Trophoblast cell (in vitro differentiated cells and primary cell): ENCODE data around the gene ASIC3.

ENCODE experiments used
- DNase-seq, 2 donors: peaks; one replicate each; pipeline ENCODE4 v3.0.0-alpha.2; 2016
- H2AFZ ChIP-seq: 2 replicates; pipeline ENCODE4 v1.6.1; 2013; ENCODE audit warnings: low read length, moderate library complexity, mild to moderate bottlenecking; ENCODE audit not compliant: insufficient read depth, poor library complexity
- H2AK5ac ChIP-seq: 2 replicates; pipeline ENCODE4 v1.6.1; 2013; ENCODE audit warnings: mild to moderate bottlenecking, low read length
- H2BK120ac ChIP-seq: 2 replicates; pipeline ENCODE4 v1.6.1; 2013; ENCODE audit warnings: low read length, mild to moderate bottlenecking, moderate library complexity; ENCODE audit not compliant: insufficient read depth, poor library complexity
- H2BK12ac ChIP-seq: 2 replicates; pipeline ENCODE4 v1.6.1; 2013; ENCODE audit warnings: mild to moderate bottlenecking, low read length, moderate library complexity
- H2BK5ac ChIP-seq: 2 replicates; pipeline ENCODE4 v1.6.1; 2013; ENCODE audit warnings: low read length, low read depth, moderate library complexity, mild to moderate bottlenecking; ENCODE audit not compliant: poor library complexity
- H3K14ac ChIP-seq: 2 replicates; pipeline ENCODE4 v1.6.1; 2013; ENCODE audit warnings: mild to moderate bottlenecking, low read length
- H3K18ac ChIP-seq: 2 replicates; pipeline ENCODE4 v1.6.1; 2013; ENCODE audit warnings: mild to moderate bottlenecking, low read length
- H3K23ac ChIP-seq: 2 replicates; pipeline ENCODE4 v1.6.1; 2013; ENCODE audit warnings: low read length
- H3K27ac ChIP-seq: 2 replicates; pipeline ENCODE4 v1.5.1; 2013; ENCODE audit warnings: low read depth, mild to moderate bottlenecking, inconsistent platforms, low read length, moderate library complexity
- H3K27me3 ChIP-seq: 2 replicates; pipeline ENCODE4 v1.6.1; 2013; ENCODE audit warnings: inconsistent platforms, mild to moderate bottlenecking, low read length, moderate library complexity; ENCODE audit not compliant: insufficient read depth
- H3K36me3 ChIP-seq, 2 experiments: 1 replicate in 1 of 2; 2 replicates in 1 of 2; pipeline ENCODE4 v1.6.1; 2013; ENCODE audit warnings: low read length in 2 of 2, mild to moderate bottlenecking in 2 of 2, moderate library complexity in 1 of 2; ENCODE audit not compliant: insufficient read depth in 2 of 2, control insufficient read depth in 1 of 2
- H3K4ac ChIP-seq: 2 replicates; pipeline ENCODE4 v1.6.1; 2013; ENCODE audit warnings: low read depth, mild to moderate bottlenecking, low read length, moderate library complexity
- H3K4me1 ChIP-seq, 2 experiments: 1 replicate in 1 of 2; 2 replicates in 1 of 2; pipeline ENCODE4 v1.6.1; 2013; ENCODE audit warnings: low read length in 2 of 2, mild to moderate bottlenecking in 2 of 2, moderate library complexity in 1 of 2; ENCODE audit not compliant: insufficient read depth in 2 of 2, control insufficient read depth in 1 of 2
- H3K4me2 ChIP-seq: 2 replicates; pipeline ENCODE4 v1.6.1; 2013; ENCODE audit warnings: inconsistent platforms, mild to moderate bottlenecking, low read length, moderate library complexity
- H3K4me3 ChIP-seq: 2 replicates; pipeline ENCODE4 v1.5.1; 2013; ENCODE audit warnings: mild to moderate bottlenecking, low read depth, low read length, inconsistent platforms
- H3K79me1 ChIP-seq: one replicate; pipeline ENCODE4 v1.6.1; 2013; ENCODE audit warnings: low read length
- H3K79me2 ChIP-seq: 2 replicates; pipeline ENCODE4 v1.6.1; 2013; ENCODE audit warnings: low read length, mild to moderate bottlenecking; ENCODE audit not compliant: control insufficient read depth, insufficient read depth, poor library complexity
- H3K9ac ChIP-seq: 2 replicates; pipeline ENCODE4 v1.6.1; 2013; ENCODE audit warnings: mild to moderate bottlenecking, low read length
- H3K9me3 ChIP-seq: 2 replicates; pipeline ENCODE4 v1.6.1; 2013; ENCODE audit warnings: low read depth, mild to moderate bottlenecking, control low read depth, inconsistent platforms, low read length; ENCODE audit not compliant: insufficient read depth
- H4K12ac ChIP-seq: 2 replicates; pipeline ENCODE4 v1.6.1; 2013; ENCODE audit warnings: low read depth, mild to moderate bottlenecking, low read length, moderate library complexity
- H4K8ac ChIP-seq: 2 replicates; pipeline ENCODE4 v1.6.1; 2013; ENCODE audit warnings: low read depth, mild to moderate bottlenecking, low read length, moderate library complexity
- H4K91ac ChIP-seq: one replicate; pipeline ENCODE4 v1.6.1; 2013; ENCODE audit warnings: low read depth, mild to moderate bottlenecking, low read length, moderate library complexity
- WGBS: extraction: QIAGEN DNeasy Blood & Tissue Kit; methylation state at CpG from one replicate; pipeline ENCODE4 v1.1.7; 2013; ENCODE audit warnings: missing lambda C conversion rate; ENCODE audit not compliant: insufficient read length, insufficient coverage; ENCODE audit errors: extremely low coverage; 5-methylcytosine and 5-hydroxymethylcytosine counted together

ASIC3 gene

GRCh38 chr7:151062399-151063211 is 14.3 kb downstream of the ASIC3 start:
- H3K9me3 ChIP-seq: no peaks in the 10 kb centered on the region
- H3K4me1 ChIP-seq: peaks cover 42 to 44% of the 10 kb centered on the region in 2 experiments
- H3K36me3 ChIP-seq: peaks cover 38% of the 10 kb centered on the region in 2 experiments
- H4K91ac ChIP-seq: peak overlapping the region; percentile 81
- H3K4me2 ChIP-seq: peak overlapping the region; percentile 57
- peak overlapping the region; percentile 53 for H3K18ac ChIP-seq
- peaks cover 43% of the 10 kb centered on the region for H3K79me1 ChIP-seq
- peak overlapping the region; percentile 33 for H4K8ac ChIP-seq
- peak overlapping the region; percentile 7 for H3K4ac ChIP-seq
- H3K23ac ChIP-seq: no peak overlapping the region
- peak overlapping the region; percentile 11 for H2BK5ac ChIP-seq
- WGBS: no CpG with 5 or more reads among the region's 43 CpGs
- peak overlapping the region; percentile 73 for H2BK120ac ChIP-seq
- DNase-seq: peak; percentile 88 to 94
- H2BK12ac ChIP-seq: no peak overlapping the region
- H3K4me3 ChIP-seq: peak overlapping the region; percentile 5
- peak overlapping the region; percentile 69 for H3K14ac ChIP-seq
- no peak overlapping the region for H2AFZ ChIP-seq
- peak overlapping the region; percentile 10 for H4K12ac ChIP-seq
- peak overlapping the region; percentile 84 for H3K27ac ChIP-seq
- no peak overlapping the region for H3K9ac ChIP-seq
- no peaks in the 10 kb centered on the region for H3K27me3 ChIP-seq
- peak overlapping the region; percentile 67 for H2AK5ac ChIP-seq
- H3K79me2 ChIP-seq: peaks cover 23% of the 10 kb centered on the region

DNA sequence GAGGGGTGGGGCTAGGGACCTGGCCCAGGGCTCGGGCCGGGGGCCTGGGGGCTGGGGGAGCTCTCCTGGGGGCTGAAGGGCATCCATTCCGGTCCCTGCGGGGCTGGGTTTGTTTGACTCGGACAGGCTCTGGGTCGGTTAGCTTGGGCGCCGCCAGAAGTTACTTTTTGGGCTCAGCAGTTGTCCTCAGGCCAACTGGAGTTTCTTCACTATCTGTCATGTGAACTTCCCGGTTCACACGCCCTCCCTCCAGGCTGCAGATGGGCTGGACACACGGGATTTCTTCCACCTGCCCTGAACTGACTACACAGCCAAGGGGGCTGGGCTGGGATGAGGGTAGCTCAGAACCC is 14.9 kb downstream of the ASIC3 start:
- Histone ChIP-seq H2BK120ac (no peak overlapping the region), H4K91ac (peak overlapping the region; percentile 32), H3K9me3 (no peaks in the 10 kb centered on the region), H3K14ac (peak overlapping the region; percentile 32), H2AFZ (no peak overlapping the region), H3K4ac (no peak overlapping the region), H3K4me2 (peak overlapping the region; percentile 51), H2BK12ac (no peak overlapping the region), H3K9ac (no peak overlapping the region), H3K27me3 (no peaks in the 10 kb centered on the region), H2AK5ac (no peak overlapping the region), H3K4me3 (no peak overlapping the region), H4K12ac (no peak overlapping the region), H4K8ac (peak overlapping the region; percentile 9), H3K4me1 (peaks cover 46 to 49% of the 10 kb centered on the region in 2 experiments), H3K18ac (no peak overlapping the region), H3K79me1 (peaks cover 42% of the 10 kb centered on the region), H3K27ac (peak overlapping the region; percentile 65), H2BK5ac (peak overlapping the region; percentile 36), H3K36me3 (peaks cover 42 to 43% of the 10 kb centered on the region in 2 experiments), H3K79me2 (peaks cover 23% of the 10 kb centered on the region), H3K23ac (no peak overlapping the region)
- no CpG with 5 or more reads among the region's 11 CpGs for WGBS
- peak; percentile 88 to 92 for DNase-seq

GRCh38 chr7:151064454-151064853 is 16.1 kb downstream of the ASIC3 start:
- H2BK120ac ChIP-seq: no peak overlapping the region
- H3K9ac ChIP-seq: no peak overlapping the region
- H2BK5ac ChIP-seq: no peak overlapping the region
- H3K4me3 ChIP-seq: no peak overlapping the region
- no peak overlapping the region for H4K12ac ChIP-seq
- peak overlapping the region; percentile 34 for H3K4ac ChIP-seq
- H3K27ac ChIP-seq: peak overlapping the region; percentile 8
- H4K91ac ChIP-seq: no peak overlapping the region
- H3K4me1 ChIP-seq: peaks cover 36 to 42% of the 10 kb centered on the region in 2 experiments
- no peak overlapping the region for H2BK12ac ChIP-seq
- peak overlapping the region; percentile 69 for H3K18ac ChIP-seq
- H3K4me2 ChIP-seq: no peak overlapping the region
- peaks cover 18% of the 10 kb centered on the region for H3K79me2 ChIP-seq
- H3K9me3 ChIP-seq: no peaks in the 10 kb centered on the region
- no peak overlapping the region for H3K14ac ChIP-seq
- no peak overlapping the region for H3K23ac ChIP-seq
- no peak overlapping the region for H4K8ac ChIP-seq
- H2AK5ac ChIP-seq: no peak overlapping the region
- H3K36me3 ChIP-seq: peaks cover 52% of the 10 kb centered on the region in 2 experiments
- H3K27me3 ChIP-seq: no peaks in the 10 kb centered on the region
- no peak overlapping the region for H2AFZ ChIP-seq
- DNase-seq: no peak
- WGBS: no CpG with 5 or more reads among the region's 18 CpGs
- peaks cover 33% of the 10 kb centered on the region for H3K79me1 ChIP-seq

DNA sequence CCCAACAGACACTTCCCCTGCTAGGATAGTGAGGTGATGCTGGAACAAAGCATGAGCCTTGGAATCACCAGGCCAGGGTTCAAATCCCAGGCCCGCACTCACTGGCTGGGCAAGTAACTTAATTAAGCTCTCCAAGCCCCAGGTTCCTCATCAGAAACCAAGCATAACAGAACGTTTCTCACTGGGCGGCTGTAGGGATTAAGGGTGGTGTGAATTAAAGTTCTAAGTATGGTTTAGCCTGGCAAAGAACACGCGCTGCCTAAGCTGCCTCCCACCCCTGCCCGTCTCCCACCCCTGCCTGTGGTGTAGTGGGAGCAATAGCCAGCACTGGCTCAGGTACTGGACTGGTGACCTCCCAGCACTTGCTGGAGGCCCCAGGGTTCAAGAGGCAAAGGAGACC is 16.7 kb downstream of the ASIC3 start:
- Histone ChIP-seq H3K27ac (no peak overlapping the region), H3K14ac (no peak overlapping the region), H2BK5ac (no peak overlapping the region), H3K27me3 (no peaks in the 10 kb centered on the region), H3K23ac (no peak overlapping the region), H3K4me3 (no peak overlapping the region), H3K36me3 (peaks cover 57% of the 10 kb centered on the region in 2 experiments), H4K12ac (no peak overlapping the region), H3K4ac (peak overlapping the region; percentile 34), H3K4me2 (no peak overlapping the region), H2BK120ac (no peak overlapping the region), H3K79me2 (peaks cover 15% of the 10 kb centered on the region), H3K4me1 (peaks cover 36 to 42% of the 10 kb centered on the region in 2 experiments), H2AFZ (no peak overlapping the region), H4K91ac (no peak overlapping the region), H3K9me3 (no peaks in the 10 kb centered on the region), H3K9ac (no peak overlapping the region), H2AK5ac (no peak overlapping the region), H3K79me1 (peaks cover 28% of the 10 kb centered on the region), H3K18ac (peak overlapping the region; percentile 69), H2BK12ac (no peak overlapping the region), H4K8ac (no peak overlapping the region)
- DNase-seq: no peak
- no CpG with 5 or more reads among the region's 6 CpGs for WGBS
